GM12878 (cell line): ENCODE results near the gene EHD2.

Source experiments
- CREB1 ChIP-seq: IDR thresholded peaks from 2 replicates; pipeline ENCODE4 v1.6.1; 2012; ENCODE audit warnings: low read depth, mild to moderate bottlenecking, inconsistent platforms
- CTCF ChIP-seq, 3 experiments: IDR thresholded peaks in 2 of 3; conservative IDR thresholded peaks in 1 of 3; 2 replicates each; pipeline ENCODE4 v1.5.1; 2011; ENCODE audit warnings: low read depth in 3 of 3, low read length in 3 of 3, mild to moderate bottlenecking in 3 of 3, control low read depth in 2 of 3, moderate library complexity in 2 of 3, inconsistent platforms in 1 of 3, mixed read lengths in 1 of 3; ENCODE audit not compliant: control insufficient read depth in 2 of 3, insufficient read depth in 1 of 3; ENCODE audit errors: extremely low read depth in 1 of 3
- EED ChIP-seq: sonication (generic); IDR thresholded peaks from 2 replicates; pipeline ENCODE4 v1.6.1; 2016; ENCODE audit warnings: antibody characterized with exemption, low read depth
- MAX ChIP-seq: IDR thresholded peaks from 2 replicates; pipeline ENCODE4 v1.6.1; 2012; ENCODE audit warnings: low read depth, low read length, improper control_type of control experiment
- NFYB ChIP-seq: IDR thresholded peaks from 2 replicates; pipeline ENCODE4 v1.6.1; 2011; ENCODE audit warnings: low read depth, mild to moderate bottlenecking, low read length, improper control_type of control experiment, moderate library complexity; ENCODE audit not compliant: insufficient read depth
- NR2F1 ChIP-seq: fragments of 450-650 bp; conservative IDR thresholded peaks from 2 replicates; pipeline ENCODE4 v1.6.1; 2017; ENCODE audit warnings: mild to moderate bottlenecking
- POLR2A ChIP-seq: IDR thresholded peaks from 2 replicates; pipeline ENCODE4 v1.6.1; 2011; ENCODE audit warnings: low read depth, mild to moderate bottlenecking, low read length
- POLR2AphosphoS5 ChIP-seq: IDR thresholded peaks from 2 replicates; pipeline ENCODE4 v1.6.1; 2011; ENCODE audit warnings: mild to moderate bottlenecking, low read length, inconsistent platforms
- RAD51 ChIP-seq: fragments of 450-650 bp; IDR thresholded peaks from 2 replicates; pipeline ENCODE4 v1.6.1; 2016; ENCODE audit warnings: moderate library complexity, mild to moderate bottlenecking, inconsistent platforms
- RCOR1 ChIP-seq: conservative IDR thresholded peaks from 2 replicates; pipeline ENCODE4 v1.6.1; 2012; ENCODE audit warnings: low read depth, low read length, improper control_type of control experiment
- REST ChIP-seq: IDR thresholded peaks from 2 replicates; pipeline ENCODE4 v1.6.1; 2012; ENCODE audit warnings: mild to moderate bottlenecking, low read depth, low read length
- SIX5 ChIP-seq: IDR thresholded peaks from 2 replicates; pipeline ENCODE4 v1.6.1; 2011; ENCODE audit warnings: mild to moderate bottlenecking, low read depth, low read length, moderate library complexity; ENCODE audit not compliant: severe bottlenecking
- WRNIP1 ChIP-seq: IDR thresholded peaks from 2 replicates; pipeline ENCODE4 v1.6.1; 2011; ENCODE audit warnings: low read depth, low read length, improper control_type of control experiment, borderline replicate concordance

- TF ChIP-seq CTCF (IDR thresholded peaks at IDR 0.05 in 2 of 3, conservative IDR thresholded peaks at IDR 0.05 in 1 of 3; ENCODE audit: control insufficient read depth in 2 of 3, extremely low read depth in 1 of 3, insufficient read depth in 1 of 3, low read depth in 3 of 3, low read length in 3 of 3) (no peak), WRNIP1 (no peak), MAX (no peak), CREB1 (no peak), POLR2A (no peak), NR2F1 (no peak), REST (no peak), RAD51 (no peak), EED (no peak), SIX5 (no peak), NFYB (no peak), RCOR1 (no peak), POLR2AphosphoS5 (no peak)
Measured at GRCh38 chr19:47768604-47769003, 55.4 kb downstream of the EHD2 start.
